Embryonic facial prominence (tissue), 1 donor: ENCODE measurements around the gene MTNR1B.

Experiments
- DNase-seq: peaks from one replicate; pipeline ENCODE4 v3.0.0-alpha.2; 2016; ENCODE audit errors: extremely low spot score

The MTNR1B gene

DNA sequence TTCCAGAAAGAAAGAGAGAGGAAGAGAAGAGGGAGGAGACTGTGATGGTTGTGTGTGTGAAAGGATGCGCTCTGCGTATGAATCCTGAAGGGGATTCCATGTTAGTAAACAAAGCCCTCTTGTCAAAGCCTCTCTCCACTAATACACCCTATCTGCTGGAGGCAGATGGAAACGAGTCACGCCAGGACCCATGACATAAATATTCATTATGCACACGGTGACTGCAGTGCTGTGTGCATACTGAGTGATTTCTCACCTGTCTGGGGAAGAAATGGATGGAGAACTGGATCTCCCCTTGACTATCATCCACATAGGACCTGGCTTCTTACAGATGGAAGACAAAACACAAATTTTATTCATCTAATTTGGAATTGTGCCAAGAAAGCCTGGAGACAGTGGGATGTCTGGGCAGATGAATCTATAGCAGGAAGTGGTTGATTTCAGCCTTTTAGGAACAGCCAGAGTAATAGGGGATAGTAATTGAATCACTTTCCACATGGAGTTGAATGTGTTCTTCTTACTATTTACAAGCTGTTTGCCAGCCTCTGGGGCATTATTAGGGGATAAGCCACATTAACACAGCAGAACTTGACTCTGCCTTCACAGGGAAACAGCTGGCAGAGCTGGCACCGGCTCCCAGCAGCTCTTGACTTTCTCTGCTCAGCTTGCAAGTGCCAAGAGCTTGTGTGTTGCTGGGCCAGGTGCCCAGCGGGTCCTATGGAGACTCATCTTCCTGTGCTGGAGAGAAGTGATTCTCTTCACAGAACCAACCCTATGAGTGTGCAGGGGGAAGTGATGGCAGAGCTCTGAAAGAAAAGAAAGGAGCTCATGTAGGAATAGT, 9.0 kb downstream of the MTNR1B start:
- no peak for DNase-seq

DNA sequence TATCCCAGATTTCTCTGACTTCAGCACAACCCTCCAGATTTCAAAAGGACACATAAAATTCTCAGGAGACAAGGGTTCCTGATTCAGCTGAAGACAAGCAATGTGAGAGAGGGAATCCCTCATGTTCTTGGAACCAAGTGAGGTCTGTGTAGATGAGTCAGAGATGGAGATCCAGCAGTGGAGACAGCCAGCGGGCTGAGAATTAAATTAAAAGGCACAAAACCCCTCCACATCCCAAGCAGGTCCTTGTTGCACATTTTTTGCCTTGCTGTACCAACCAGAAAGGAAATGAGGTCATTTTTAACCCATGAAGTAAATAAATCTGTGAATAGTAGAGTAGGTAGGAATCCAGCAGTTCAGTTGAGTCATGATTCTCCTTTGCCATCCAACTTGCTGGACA, 9.7 kb downstream of the MTNR1B start:
- no peak for DNase-seq

GRCh38 chr11:92980312-92980711, 10.9 kb downstream of the MTNR1B start:
- no peak for DNase-seq

GRCh38 chr11:92981508-92982043, 12.1 kb downstream of the MTNR1B start:
- no peak for DNase-seq

- DNase-seq = no peak
Measured at GRCh38 chr11:92986585-92986984, 17.1 kb downstream of the MTNR1B start.

DNA sequence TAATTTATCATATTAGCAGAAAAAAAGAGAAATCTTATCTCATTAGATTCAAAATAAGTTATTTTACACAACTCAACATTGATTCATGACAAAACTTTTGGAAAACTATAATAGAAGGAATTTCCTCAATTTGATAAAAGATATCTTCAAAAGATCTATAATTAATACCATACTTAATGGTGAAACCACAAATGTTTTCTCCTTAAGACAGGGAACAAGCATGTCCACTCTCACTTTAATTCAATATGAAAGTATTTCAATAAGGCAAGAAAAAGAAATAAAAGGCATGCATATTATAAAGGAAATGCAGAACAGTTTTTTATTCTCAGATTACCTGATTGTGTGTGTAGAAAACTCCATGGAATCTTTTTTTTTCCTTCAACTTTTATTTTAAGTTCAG, 23.6 kb downstream of the MTNR1B start:
- DNase-seq = no peak

- DNase-seq = no peak
Measured at GRCh38 chr11:93000511-93001476, 31.3 kb downstream of the MTNR1B start.

- DNase-seq = no peak
Measured at GRCh38 chr11:93001806-93002205, 32.4 kb downstream of the MTNR1B start.

DNA sequence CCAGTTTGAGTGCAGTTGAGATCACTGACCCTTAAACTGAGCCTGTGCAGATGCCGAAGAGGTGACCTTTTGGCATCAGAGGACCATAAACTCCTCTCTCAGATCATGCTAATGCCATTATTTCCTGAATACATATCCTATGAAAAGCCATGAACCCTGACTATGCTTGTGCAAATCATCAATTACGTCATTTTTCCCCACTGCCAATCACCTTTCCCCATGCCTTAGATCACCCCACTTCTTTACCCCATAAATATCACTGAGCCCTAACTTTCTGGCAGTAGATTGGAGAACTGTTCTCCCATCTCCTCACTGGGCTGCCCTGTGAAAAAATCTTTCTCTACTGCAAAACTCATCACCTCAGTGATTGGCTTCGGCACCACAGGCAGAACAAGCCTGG, 32.9 kb downstream of the MTNR1B start:
- no peak for DNase-seq

DNA sequence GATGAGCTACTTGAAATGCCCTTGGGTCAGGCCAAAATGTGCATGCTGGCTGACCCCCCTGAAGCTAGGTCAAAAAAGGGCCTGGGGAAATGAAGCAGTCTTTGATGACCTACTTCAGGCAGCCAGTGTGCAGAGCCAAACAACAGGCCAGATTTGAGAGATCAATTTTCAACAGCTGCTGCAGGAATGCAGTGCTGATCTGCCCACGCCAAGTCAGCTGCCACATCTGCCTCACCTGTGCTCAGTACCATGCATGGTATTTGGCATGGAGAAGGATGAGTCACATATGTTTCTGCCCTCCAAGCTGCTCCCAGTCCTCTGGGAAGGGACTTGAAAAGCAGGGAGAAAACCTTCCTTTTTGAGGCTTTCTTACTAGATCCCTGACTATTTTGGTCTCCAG, 35.8 kb downstream of the MTNR1B start:
- no peak for DNase-seq

DNA sequence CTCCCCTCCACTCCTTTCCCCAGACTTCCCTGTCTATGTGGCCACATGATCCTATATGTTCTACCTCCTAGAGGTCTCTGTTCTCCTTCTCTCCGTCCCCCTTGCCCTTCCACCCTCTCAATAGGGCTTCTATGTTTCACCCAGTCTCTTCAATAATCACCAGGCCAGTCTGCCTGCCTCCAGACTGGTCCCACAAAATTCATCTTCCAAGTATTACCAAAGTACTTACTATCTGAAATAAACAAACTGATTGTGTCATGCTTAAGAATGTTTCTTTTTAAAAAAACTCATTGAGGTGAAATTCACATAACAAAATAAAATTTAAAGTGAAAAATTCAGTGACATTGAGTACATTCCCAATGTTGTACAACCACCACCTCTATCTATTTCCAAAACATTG, 44.2 kb downstream of the MTNR1B start:
- DNase-seq = no peak

DNA sequence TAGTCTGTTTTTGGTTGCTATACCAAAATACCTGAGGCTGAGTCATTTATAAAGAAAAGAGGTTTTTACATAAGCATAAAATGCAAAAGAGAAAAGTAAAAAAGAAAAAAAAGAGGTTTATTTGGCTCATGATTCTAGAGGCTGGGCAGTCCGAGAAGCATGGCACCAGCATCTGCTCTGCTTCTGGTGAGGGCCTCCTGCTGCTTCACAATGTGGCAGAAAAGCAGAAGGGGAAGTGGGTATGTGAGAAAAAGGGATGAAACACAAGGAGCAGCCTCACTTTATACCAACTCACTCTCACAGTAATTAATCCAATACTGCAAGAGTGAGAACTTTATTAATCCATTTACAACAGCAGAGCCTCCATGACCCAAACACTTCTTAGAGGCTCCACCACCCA, 47.1 kb downstream of the MTNR1B start:
- DNase-seq = no peak

DNA sequence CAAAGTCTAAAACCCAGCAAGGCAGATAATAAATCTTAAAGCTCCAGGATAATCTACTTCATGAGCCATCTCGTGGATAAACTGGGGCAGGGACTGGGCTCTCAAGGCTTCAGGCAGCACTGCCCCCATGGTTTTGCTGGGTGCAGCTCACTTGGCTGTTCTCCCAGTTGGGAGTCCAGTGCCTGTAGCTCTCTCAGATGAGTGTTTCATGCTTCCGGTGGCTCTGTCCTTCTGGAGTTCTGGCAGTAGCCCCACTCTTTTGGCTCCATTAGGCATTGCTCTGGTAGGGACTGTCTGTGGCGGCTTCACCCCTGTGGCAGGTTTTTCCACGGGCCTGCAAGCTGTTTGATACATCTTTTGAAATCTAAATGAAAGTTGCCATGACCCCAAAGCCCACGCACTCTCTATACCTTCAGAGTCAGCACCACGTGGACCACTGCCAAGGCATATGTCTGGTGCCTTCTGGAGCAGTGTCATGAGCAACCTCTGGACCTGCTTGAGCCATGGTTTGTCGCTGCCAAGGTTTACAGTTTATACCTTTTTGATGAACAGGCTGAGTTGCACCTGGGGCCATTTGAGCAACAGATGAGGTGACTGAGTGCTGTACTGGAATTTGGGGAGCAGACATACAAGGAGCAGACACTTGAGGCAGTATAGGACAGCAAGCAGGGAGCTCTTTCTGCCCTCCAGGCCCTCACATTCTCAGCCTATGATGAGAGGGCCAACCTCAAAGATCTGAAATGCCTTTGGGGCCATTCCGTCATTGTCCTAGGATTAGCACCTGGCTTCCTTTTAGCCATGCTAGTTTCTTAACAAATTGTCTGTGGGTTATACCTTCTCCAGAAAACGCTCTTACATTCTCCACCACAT, 48.6 kb downstream of the MTNR1B start:
- no peak for DNase-seq

DNA sequence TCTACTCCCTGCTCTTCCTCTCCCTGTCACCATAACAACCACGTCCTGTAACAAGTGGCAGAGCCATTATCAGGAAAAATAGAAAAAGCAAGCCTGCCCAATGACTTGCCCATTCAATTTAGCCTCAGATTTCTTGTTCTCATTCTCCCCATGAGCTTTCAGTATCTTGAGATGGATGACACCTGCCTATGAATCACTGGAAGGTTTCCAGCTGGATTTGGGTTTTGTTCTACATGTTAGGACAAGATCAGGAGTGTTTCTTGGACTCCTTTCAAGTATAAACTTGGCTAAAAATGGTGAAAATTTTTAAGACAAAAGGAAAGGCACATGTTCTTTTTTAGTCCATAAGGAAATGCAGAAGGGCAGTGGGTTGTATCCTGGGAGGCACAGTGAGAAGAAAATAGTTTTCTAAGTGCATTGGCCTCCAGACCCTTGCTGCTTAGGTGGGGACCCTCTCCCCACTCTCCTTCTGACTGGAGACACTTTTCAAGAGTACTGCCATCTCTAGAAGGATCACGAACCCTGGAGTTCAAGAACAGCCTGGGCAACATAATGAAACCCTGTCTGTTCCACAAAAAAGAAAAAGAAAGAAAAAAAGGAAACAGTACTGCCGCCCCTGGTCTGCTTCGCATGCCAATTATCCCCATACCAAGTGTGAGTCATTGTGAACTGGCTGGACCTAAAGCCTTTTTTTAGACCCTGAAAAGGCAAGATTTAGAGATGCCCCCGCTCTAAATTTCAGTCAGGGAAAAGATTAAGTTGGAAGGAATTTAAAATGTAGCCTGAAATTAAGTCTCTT, 51.0 kb downstream of the MTNR1B start:
- DNase-seq = no peak

- no peak for DNase-seq
Measured at GRCh38 chr11:93024369-93024768, 54.9 kb downstream of the MTNR1B start.

- no peak for DNase-seq
Measured at GRCh38 chr11:93025558-93026255, 56.3 kb downstream of the MTNR1B start.

- no peak for DNase-seq
Measured at GRCh38 chr11:93028960-93029522, 59.6 kb downstream of the MTNR1B start.

- no peak for DNase-seq
Measured at GRCh38 chr11:93031386-93031785, 61.9 kb downstream of the MTNR1B start.
